ENCODE data around the gene MCF2.

DNA sequence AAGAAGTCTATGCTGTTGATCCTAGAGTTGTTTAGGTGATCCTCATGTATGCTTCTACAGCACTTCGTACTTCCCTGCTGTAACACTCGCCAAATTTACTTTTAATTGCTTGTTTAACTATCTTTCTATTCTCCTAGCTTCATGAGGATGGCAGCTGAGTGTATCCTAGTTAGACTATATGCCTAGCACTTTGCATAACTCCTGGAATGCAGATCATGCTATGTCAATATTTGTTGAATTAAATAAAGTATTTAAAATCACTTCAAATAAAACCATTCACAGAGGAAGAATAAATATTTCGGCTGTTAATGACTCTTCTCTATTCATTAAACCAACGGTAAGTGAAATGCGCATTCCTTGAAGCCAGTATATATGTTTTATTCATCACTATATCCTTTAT, 122.4 kb downstream of the MCF2 start:
- TF ChIP-seq POLR2A (IDR thresholded peaks at IDR 0.05; ENCODE audit: low read depth, low read length) (no peak), POLR2AphosphoS5 (IDR thresholded peaks at IDR 0.05; ENCODE audit: low read depth, low read length) (no peak), TAF1 (IDR thresholded peaks at IDR 0.05; ENCODE audit: borderline replicate concordance, low read depth, low read length) (no peak)
